Measurements from ENCODE around the gene PDPK1.

- TF ChIP-seq CTCF (conservative IDR thresholded peaks at IDR 0.05; ENCODE audit: low read depth, low read length) (no peak), EZH2 (IDR thresholded peaks at IDR 0.05; ENCODE audit: borderline replicate concordance, low read depth, low read length, poor library complexity, severe bottlenecking) (no peak)
These were observed 45.5 kb upstream of the PDPK1 start for GRCh38 chr16:2492292-2492691.
